ENCODE measurements around the gene AARS2.

The AARS2 gene

DNA sequence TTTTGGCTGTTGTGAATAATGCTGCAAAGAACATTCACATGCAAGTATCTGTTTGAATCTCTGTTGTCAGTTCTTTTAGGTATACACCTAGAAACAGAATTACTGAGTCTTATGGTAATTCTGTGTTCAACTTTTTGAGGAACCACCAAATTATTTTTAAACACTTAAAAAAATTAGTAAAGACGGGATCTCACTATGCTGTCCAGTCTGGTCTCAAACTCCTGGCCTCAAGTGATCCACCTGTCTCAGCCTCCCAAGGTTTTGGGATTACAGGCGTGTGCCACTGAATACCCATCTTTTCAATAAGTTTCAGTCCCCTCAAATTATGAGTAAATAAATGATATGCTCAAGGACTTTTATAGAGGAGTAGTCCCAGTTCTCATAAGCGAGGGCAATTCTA, 46.8 kb upstream of the AARS2 start:
- TF ChIP-seq, protein P1, sequence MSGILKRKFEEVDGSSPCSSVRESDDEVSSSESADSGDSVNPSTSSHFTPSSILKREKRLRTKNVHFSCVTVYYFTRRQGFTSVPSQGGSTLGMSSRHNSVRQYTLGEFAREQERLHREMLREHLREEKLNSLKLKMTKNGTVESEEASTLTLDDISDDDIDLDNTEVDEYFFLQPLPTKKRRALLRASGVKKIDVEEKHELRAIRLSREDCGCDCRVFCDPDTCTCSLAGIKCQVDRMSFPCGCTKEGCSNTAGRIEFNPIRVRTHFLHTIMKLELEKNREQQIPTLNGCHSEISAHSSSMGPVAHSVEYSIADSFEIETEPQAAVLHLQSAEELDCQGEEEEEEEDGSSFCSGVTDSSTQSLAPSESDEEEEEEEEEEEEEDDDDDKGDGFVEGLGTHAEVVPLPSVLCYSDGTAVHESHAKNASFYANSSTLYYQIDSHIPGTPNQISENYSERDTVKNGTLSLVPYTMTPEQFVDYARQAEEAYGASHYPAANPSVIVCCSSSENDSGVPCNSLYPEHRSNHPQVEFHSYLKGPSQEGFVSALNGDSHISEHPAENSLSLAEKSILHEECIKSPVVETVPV (CRISPR knock-in tag; IDR thresholded peaks at IDR 0.05), result no peak
- TF ChIP-seq ZFP3 (CRISPR knock-in tag; IDR thresholded peaks at IDR 0.05) (no peak), ISL1 (CRISPR knock-in tag; IDR thresholded peaks at IDR 0.05) (no peak), ARNTL (CRISPR knock-in tag; IDR thresholded peaks at IDR 0.05; ENCODE audit: borderline replicate concordance, low read depth) (no peak), BACH2 (CRISPR knock-in tag; IDR thresholded peaks at IDR 0.05; ENCODE audit: borderline replicate concordance) (no peak), POU6F1 (CRISPR knock-in tag; IDR thresholded peaks at IDR 0.05; ENCODE audit: borderline replicate concordance, low read depth) (no peak), OSR1 (CRISPR knock-in tag; IDR thresholded peaks at IDR 0.05) (no peak), ZFP30 (CRISPR knock-in tag; IDR thresholded peaks at IDR 0.05) (no peak), ESRRG (CRISPR knock-in tag; IDR thresholded peaks at IDR 0.05) (no peak), TCF4 (CRISPR knock-in tag; IDR thresholded peaks at IDR 0.05; ENCODE audit: borderline replicate concordance) (no peak), TSHZ2 (CRISPR knock-in tag; IDR thresholded peaks at IDR 0.05) (no peak), RARB (CRISPR knock-in tag; IDR thresholded peaks at IDR 0.05) (no peak), PATZ1 (CRISPR knock-in tag; IDR thresholded peaks at IDR 0.05; ENCODE audit: borderline replicate concordance) (no peak), PPARA (CRISPR knock-in tag; IDR thresholded peaks at IDR 0.05; ENCODE audit: borderline replicate concordance) (no peak), ZNF70 (CRISPR knock-in tag; IDR thresholded peaks at IDR 0.05) (no peak), ZNF565 (CRISPR knock-in tag; conservative IDR thresholded peaks at IDR 0.05; ENCODE audit: low read depth) (no peak), GLIS3 (CRISPR knock-in tag; IDR thresholded peaks at IDR 0.05) (no peak), ZC3H10 (CRISPR knock-in tag; IDR thresholded peaks at IDR 0.05) (no peak)
- TF ChIP-seq, protein P2, sequence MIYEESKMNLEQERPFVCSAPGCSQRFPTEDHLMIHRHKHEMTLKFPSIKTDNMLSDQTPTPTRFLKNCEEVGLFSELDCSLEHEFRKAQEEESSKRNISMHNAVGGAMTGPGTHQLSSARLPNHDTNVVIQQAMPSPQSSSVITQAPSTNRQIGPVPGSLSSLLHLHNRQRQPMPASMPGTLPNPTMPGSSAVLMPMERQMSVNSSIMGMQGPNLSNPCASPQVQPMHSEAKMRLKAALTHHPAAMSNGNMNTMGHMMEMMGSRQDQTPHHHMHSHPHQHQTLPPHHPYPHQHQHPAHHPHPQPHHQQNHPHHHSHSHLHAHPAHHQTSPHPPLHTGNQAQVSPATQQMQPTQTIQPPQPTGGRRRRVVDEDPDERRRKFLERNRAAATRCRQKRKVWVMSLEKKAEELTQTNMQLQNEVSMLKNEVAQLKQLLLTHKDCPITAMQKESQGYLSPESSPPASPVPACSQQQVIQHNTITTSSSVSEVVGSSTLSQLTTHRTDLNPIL (CRISPR knock-in tag; IDR thresholded peaks at IDR 0.05; ENCODE audit: low read depth), result no peak
- no peak for ATAC-seq

DNA sequence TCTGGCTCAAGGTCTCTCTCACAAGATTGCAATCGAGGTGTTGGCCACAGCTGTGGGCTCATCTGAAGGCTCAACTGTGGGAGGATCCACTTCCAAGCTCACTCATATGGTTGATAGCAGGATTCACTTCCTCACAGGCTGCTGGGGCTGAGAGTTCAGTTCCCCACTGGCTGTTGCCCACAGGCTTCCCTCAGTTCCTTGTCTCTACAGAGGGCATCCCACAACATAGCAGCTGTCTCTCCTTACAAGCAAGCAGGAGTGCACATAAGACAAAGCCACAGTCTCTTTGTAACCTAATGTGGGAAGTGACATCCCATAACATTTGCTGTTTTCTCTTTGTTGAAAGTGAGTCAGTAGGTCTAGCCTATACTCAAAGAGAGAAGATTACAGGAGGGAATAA, 43.3 kb upstream of the AARS2 start:
- TF ChIP-seq ZC3H10 (CRISPR knock-in tag; IDR thresholded peaks at IDR 0.05) (no peak), ZNF70 (CRISPR knock-in tag; IDR thresholded peaks at IDR 0.05) (no peak), ZFP30 (CRISPR knock-in tag; IDR thresholded peaks at IDR 0.05) (no peak), PATZ1 (CRISPR knock-in tag; IDR thresholded peaks at IDR 0.05; ENCODE audit: borderline replicate concordance) (no peak)
- ATAC-seq, result no peak

- ATAC-seq, result no peak
- no peak for TF ChIP-seq ESRRG (CRISPR knock-in tag; IDR thresholded peaks at IDR 0.05)
- no peak for TF ChIP-seq ARNTL (CRISPR knock-in tag; IDR thresholded peaks at IDR 0.05; ENCODE audit: borderline replicate concordance, low read depth)
- TF ChIP-seq GLIS3 (CRISPR knock-in tag; IDR thresholded peaks at IDR 0.05), result no peak
- no peak for TF ChIP-seq SNAI2 (CRISPR knock-in tag; IDR thresholded peaks at IDR 0.05)
- no peak for TF ChIP-seq ISL1 (CRISPR knock-in tag; IDR thresholded peaks at IDR 0.05)
- no peak for TF ChIP-seq TSHZ2 (CRISPR knock-in tag; IDR thresholded peaks at IDR 0.05)
- TF ChIP-seq, protein P2 (CRISPR knock-in tag; IDR thresholded peaks at IDR 0.05; ENCODE audit: low read depth), result no peak
- no peak for TF ChIP-seq RARB (CRISPR knock-in tag; IDR thresholded peaks at IDR 0.05)
- TF ChIP-seq ZNF70 (CRISPR knock-in tag; IDR thresholded peaks at IDR 0.05), result no peak
- no peak for TF ChIP-seq ZC3H10 (CRISPR knock-in tag; IDR thresholded peaks at IDR 0.05)
These were observed 42.5 kb upstream of the AARS2 start for GRCh38 chr6:44355640-44356039.

Data from SK-N-SH treated with all-trans-retinoic acid at 6 μM for 48 hours (cell line).